CD8-positive, alpha-beta memory T cell (primary cell): ENCODE results near the gene SERGEF. TPM values are rescaled to one million over a fixed set of nuclear protein-coding genes. Genes with fewer than 3 reads are reported as not detected.

Experiments
- CTCF ChIA-PET: fragments of 350-600 bp; sonication (Branson Sonifier 250); formaldehyde crosslinking; loops from one replicate; lab custom pipeline; 2021; ENCODE audit warnings: antibody characterized with exemption; lab: Charles Lee
- POLR2A ChIA-PET: fragments of 350-600 bp; sonication (Branson Sonifier 250); formaldehyde crosslinking; loops from one replicate; lab custom pipeline; 2021; ENCODE audit warnings: antibody characterized with exemption; lab: Charles Lee
- DNase-seq, 5 donors: peaks; one replicate each; pipeline versions ENCODE4 v3.0.0 to v3.0.0-alpha.2; 2020 to 2022; ENCODE audit warnings: mixed read lengths in 1 of 5
- H3K27ac ChIP-seq: one replicate; pipeline ENCODE4 v1.7.0; 2013; ENCODE audit warnings: low read depth, mild to moderate bottlenecking, low read length, moderate library complexity
- H3K27me3 ChIP-seq: 2 replicates; pipeline ENCODE4 v1.7.0; 2013; ENCODE audit warnings: low read length, mild to moderate bottlenecking; ENCODE audit not compliant: insufficient read depth, poor library complexity, severe bottlenecking
- H3K36me3 ChIP-seq: 2 replicates; pipeline ENCODE4 v1.7.0; 2013; ENCODE audit warnings: mild to moderate bottlenecking, low read length, moderate library complexity; ENCODE audit not compliant: insufficient read depth
- H3K4me1 ChIP-seq: 2 replicates; pipeline ENCODE4 v1.7.0; 2013; ENCODE audit warnings: mild to moderate bottlenecking, low read length, moderate library complexity; ENCODE audit not compliant: insufficient read depth
- H3K4me3 ChIP-seq: 2 replicates; pipeline ENCODE4 v1.7.0; 2013; ENCODE audit warnings: mild to moderate bottlenecking, low read length
- H3K9me3 ChIP-seq: 2 replicates; pipeline ENCODE4 v1.7.0; 2013; ENCODE audit warnings: mild to moderate bottlenecking, low read length
- H3K27ac Mint-ChIP-seq, 8 donors: one replicate each; pipeline ENCODE4 v1.8.0; 2020 to 2021; ENCODE audit warnings: mixed read lengths in 8 of 8, mild to moderate bottlenecking in 6 of 8, inconsistent platforms in 3 of 8, moderate library complexity in 3 of 8
- H3K27me3 Mint-ChIP-seq, 2 donors: one replicate each; pipeline ENCODE4 v1.8.0; 2020 to 2021; ENCODE audit warnings: mixed read lengths in 2 of 2, mild to moderate bottlenecking in 1 of 2, moderate library complexity in 1 of 2
- H3K36me3 Mint-ChIP-seq, 3 donors: one replicate each; pipeline ENCODE4 v1.8.0; 2020 to 2021; ENCODE audit warnings: mixed read lengths in 3 of 3, inconsistent platforms in 1 of 3, mild to moderate bottlenecking in 1 of 3
- H3K4me1 Mint-ChIP-seq, 3 donors: one replicate each; pipeline ENCODE4 v1.8.0; 2020 to 2021; ENCODE audit warnings: mixed read lengths in 3 of 3, inconsistent platforms in 1 of 3, mild to moderate bottlenecking in 1 of 3
- H3K4me3 Mint-ChIP-seq, 7 donors: one replicate each; pipeline ENCODE4 v1.8.0; 2020 to 2021; ENCODE audit warnings: mixed read lengths in 7 of 7, mild to moderate bottlenecking in 6 of 7, moderate library complexity in 4 of 7, inconsistent platforms in 2 of 7
- H3K9me3 Mint-ChIP-seq, 5 donors: one replicate each; pipeline ENCODE4 v1.8.0; 2020 to 2022; ENCODE audit warnings: mixed read lengths in 5 of 5, mild to moderate bottlenecking in 3 of 5, moderate library complexity in 2 of 5, inconsistent platforms in 1 of 5
- polyA plus RNA-seq: library from polyadenylated mRNA; unstranded; fragments of 300-500 nt; fragmentation: Illumina TruSeq; gene quantifications from one replicate; pipeline ENCODE4 v1.2.3, GENCODE V29; 2021
- total RNA-seq, 2 experiments: library from RNA; stranded (reverse); gene quantifications; one replicate each; pipeline ENCODE4 v1.2.3, GENCODE V29; 2021

The SERGEF gene
- total and polyA plus RNA-seq, 3 experiments from 2014 or later = 30.0 to 69.3 (median 34.5) TPM

DNA sequence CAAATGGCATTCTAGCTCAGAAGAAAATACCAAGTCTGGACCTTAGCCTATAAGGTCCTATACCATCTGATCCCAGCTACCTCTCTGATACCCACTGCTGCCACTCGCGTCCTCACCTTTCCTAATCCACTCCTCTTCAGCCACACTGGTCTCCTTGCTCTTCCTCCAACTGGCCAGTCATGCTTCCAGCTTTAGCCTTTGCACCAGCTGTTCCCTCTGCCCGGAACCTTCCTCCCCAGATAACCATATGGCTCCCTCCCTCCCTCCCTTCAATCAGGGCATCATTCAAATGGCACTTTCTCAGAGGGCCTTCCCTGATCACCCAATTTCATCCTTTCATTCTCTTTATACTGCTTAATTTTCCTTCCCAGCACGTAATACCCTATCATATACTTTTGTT is 210.4 kb downstream of the SERGEF start:
- H3K9me3 Mint-ChIP-seq = no peaks in the 10 kb centered on the region
- no peak overlapping the region for H3K4me3 Mint-ChIP-seq
- CTCF ChIA-PET = no interaction called here

DNA sequence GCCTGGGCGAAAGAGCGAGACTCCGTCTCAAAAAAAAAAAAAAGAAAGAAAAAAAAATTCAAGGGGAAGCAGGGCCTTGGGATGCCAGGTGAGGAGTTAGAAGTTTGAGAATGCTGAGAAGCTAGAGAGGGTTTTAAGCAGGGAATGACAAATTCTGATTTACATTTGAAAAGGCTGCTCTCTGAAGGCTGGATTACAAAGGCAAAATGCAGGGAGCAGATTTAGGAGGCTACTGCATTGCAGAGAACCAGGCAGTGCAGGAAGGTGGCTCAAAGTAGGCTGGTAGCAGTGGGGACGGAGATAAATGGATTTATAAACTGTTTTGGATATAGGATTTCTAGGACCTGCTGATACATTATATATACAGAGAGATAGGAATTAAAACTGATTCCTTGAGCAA is 211.7 kb downstream of the SERGEF start:
- no peak overlapping the region for H3K27ac Mint-ChIP-seq
- Histone ChIP-seq H3K27me3 (no peaks in the 10 kb centered on the region), H3K9me3 (no peaks in the 10 kb centered on the region), H3K36me3 (no peaks in the 10 kb centered on the region), H3K4me1 (no peaks in the 10 kb centered on the region), H3K27ac (no peak overlapping the region), H3K4me3 (no peak overlapping the region)
- no peak for DNase-seq
- ChIA-PET POLR2A (no interaction called here), CTCF (no interaction called here)
- H3K4me3 Mint-ChIP-seq = no peak overlapping the region
- no peaks in the 10 kb centered on the region for H3K27me3 Mint-ChIP-seq
- H3K9me3 Mint-ChIP-seq = no peaks in the 10 kb centered on the region
- H3K36me3 Mint-ChIP-seq = peaks cover 3 to 24% (median 12%) of the 10 kb centered on the region in 3 donors
- H3K4me1 Mint-ChIP-seq = no peaks in the 10 kb centered on the region

More for the DNA sequence above, 210.4 kb downstream of the SERGEF start:
- H3K36me3 Mint-ChIP-seq = peaks cover 9 to 23% (median 14%) of the 10 kb centered on the region in 3 donors
- no peak overlapping the region for H3K4me3 ChIP-seq
- POLR2A ChIA-PET = no interaction called here
- no peaks in the 10 kb centered on the region for H3K27me3 Mint-ChIP-seq
- no peak overlapping the region for H3K27ac Mint-ChIP-seq
- no peaks in the 10 kb centered on the region for H3K4me1 Mint-ChIP-seq
- no peak for DNase-seq
- no peak overlapping the region for H3K27ac ChIP-seq
- no peaks in the 10 kb centered on the region for H3K27me3 ChIP-seq
- H3K4me1 ChIP-seq = no peaks in the 10 kb centered on the region
- H3K9me3 ChIP-seq = no peaks in the 10 kb centered on the region
- no peaks in the 10 kb centered on the region for H3K36me3 ChIP-seq

DNA sequence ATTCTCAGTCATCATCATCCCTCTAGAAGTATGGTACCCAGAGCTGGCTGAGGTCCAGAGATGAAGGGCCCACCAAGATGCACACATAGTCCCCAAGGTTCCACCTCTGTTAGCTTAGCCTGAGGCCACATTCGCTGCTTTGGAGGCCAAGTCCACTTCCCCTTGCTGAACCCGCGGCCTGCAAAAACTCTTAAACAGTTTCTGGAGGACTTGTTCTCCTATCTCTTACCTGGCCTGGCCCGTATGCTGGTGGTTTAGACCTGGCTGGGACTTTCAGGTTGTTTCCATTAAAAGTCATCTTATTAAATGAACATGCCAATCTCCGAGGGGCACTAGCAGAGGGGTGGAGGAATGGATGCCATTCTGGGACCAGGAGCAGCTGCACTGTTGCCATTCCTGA is 213.7 kb downstream of the SERGEF start:
- Histone ChIP-seq H3K36me3 (no peaks in the 10 kb centered on the region), H3K4me3 (no peak overlapping the region), H3K27me3 (no peaks in the 10 kb centered on the region), H3K27ac (no peak overlapping the region), H3K4me1 (no peaks in the 10 kb centered on the region), H3K9me3 (no peaks in the 10 kb centered on the region)
- H3K27ac Mint-ChIP-seq = no peak overlapping the region
- H3K36me3 Mint-ChIP-seq = peaks cover 3 to 22% (median 12%) of the 10 kb centered on the region in 3 donors
- no peaks in the 10 kb centered on the region for H3K4me1 Mint-ChIP-seq
- no peak for DNase-seq
- CTCF ChIA-PET = no interaction called here
- H3K9me3 Mint-ChIP-seq = no peaks in the 10 kb centered on the region
- H3K4me3 Mint-ChIP-seq = no peak overlapping the region
- no peaks in the 10 kb centered on the region for H3K27me3 Mint-ChIP-seq
- POLR2A ChIA-PET = no interaction called here

DNA sequence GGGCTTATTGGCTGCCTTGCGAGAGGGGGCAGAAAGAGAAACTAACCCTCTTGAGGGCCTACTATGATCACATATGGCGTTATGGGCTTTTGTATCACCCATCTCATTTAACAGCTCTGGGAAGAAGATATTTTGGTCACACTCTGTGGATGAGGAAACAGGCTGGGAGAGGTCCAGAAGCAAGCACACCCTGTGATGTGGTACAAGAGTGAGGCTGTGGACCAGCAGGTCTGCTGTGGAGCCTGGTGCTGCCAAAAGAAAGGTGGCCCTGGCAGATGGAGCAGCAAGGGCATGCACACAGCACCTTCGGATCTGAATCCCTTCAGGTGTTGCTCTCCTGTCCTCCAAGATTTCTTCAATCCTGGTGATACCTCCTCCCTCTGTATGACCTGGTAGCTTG is 214.1 kb downstream of the SERGEF start:
- H3K27ac Mint-ChIP-seq = no peak overlapping the region
- no peaks in the 10 kb centered on the region for H3K4me1 Mint-ChIP-seq
- H3K4me3 Mint-ChIP-seq = no peak overlapping the region
- H3K27me3 Mint-ChIP-seq = no peaks in the 10 kb centered on the region
- no peak for DNase-seq
- Histone ChIP-seq H3K9me3 (no peaks in the 10 kb centered on the region), H3K27ac (no peak overlapping the region), H3K36me3 (no peaks in the 10 kb centered on the region), H3K4me3 (no peak overlapping the region), H3K27me3 (no peaks in the 10 kb centered on the region), H3K4me1 (no peaks in the 10 kb centered on the region)
- no peaks in the 10 kb centered on the region for H3K9me3 Mint-ChIP-seq
- CTCF ChIA-PET = no interaction called here
- peaks cover 3 to 22% (median 12%) of the 10 kb centered on the region in 3 donors for H3K36me3 Mint-ChIP-seq
- POLR2A ChIA-PET = no interaction called here

DNA sequence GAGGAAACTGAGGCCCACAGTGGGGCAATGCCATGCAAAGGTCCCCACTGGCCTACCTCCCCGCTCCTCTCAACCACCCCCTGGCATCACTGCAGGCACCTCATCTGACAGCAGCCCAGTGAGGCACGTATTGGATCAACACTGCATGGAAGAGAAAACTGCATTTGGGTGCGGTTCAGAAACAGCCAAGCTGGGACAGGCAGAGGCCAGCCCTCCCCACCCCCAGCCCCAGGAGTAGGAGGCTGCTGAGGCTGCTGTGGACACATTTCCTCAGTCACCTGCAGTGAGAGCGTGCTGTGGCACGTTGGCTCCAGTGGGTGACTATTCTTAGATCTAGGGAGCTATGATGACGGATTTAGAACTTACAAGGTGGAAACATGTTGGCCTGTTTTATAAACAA is 214.6 kb downstream of the SERGEF start:
- no peaks in the 10 kb centered on the region for H3K4me1 Mint-ChIP-seq
- Histone ChIP-seq H3K36me3 (no peaks in the 10 kb centered on the region), H3K4me3 (no peak overlapping the region), H3K4me1 (no peaks in the 10 kb centered on the region), H3K27ac (no peak overlapping the region), H3K27me3 (no peaks in the 10 kb centered on the region), H3K9me3 (no peaks in the 10 kb centered on the region)
- no peak overlapping the region for H3K4me3 Mint-ChIP-seq
- ChIA-PET POLR2A (no interaction called here), CTCF (no interaction called here)
- peaks cover 3 to 22% (median 12%) of the 10 kb centered on the region in 3 donors for H3K36me3 Mint-ChIP-seq
- no peak overlapping the region for H3K27ac Mint-ChIP-seq
- no peak for DNase-seq
- no peaks in the 10 kb centered on the region for H3K27me3 Mint-ChIP-seq
- H3K9me3 Mint-ChIP-seq = no peaks in the 10 kb centered on the region

DNA sequence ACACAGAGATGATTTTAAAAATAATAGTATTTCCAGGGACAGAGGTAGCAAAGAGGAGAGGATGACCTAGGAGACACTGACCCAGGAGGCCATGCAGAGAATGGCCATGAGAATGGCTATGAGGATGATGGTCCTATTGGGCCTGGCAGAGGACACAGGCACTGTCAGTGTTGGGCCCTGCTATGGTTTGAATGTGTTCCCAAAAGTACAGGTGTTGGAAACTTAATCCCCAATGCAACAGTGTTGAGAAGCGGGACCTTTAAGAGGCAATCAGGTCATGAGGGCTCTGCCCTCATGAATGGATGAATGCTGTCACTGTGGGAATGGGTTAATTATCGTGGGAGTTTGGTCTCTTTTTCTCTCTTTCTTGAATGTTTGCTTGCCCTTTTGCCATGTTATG is 216.7 kb downstream of the SERGEF start:
- H3K27ac ChIP-seq = no peak overlapping the region
- ChIA-PET POLR2A (no interaction called here), CTCF (no interaction called here)
- no peaks in the 10 kb centered on the region for H3K9me3 ChIP-seq
- no peaks in the 10 kb centered on the region for H3K27me3 Mint-ChIP-seq
- H3K4me3 ChIP-seq = no peak overlapping the region
- no peaks in the 10 kb centered on the region for H3K4me1 ChIP-seq
- H3K27me3 ChIP-seq = no peaks in the 10 kb centered on the region
- peaks cover 3 to 22% (median 9%) of the 10 kb centered on the region in 3 donors for H3K36me3 Mint-ChIP-seq
- no peak overlapping the region for H3K27ac Mint-ChIP-seq
- no peaks in the 10 kb centered on the region for H3K9me3 Mint-ChIP-seq
- H3K36me3 ChIP-seq = no peaks in the 10 kb centered on the region
- no peak for DNase-seq
- no peak overlapping the region for H3K4me3 Mint-ChIP-seq
- H3K4me1 Mint-ChIP-seq = no peaks in the 10 kb centered on the region

DNA sequence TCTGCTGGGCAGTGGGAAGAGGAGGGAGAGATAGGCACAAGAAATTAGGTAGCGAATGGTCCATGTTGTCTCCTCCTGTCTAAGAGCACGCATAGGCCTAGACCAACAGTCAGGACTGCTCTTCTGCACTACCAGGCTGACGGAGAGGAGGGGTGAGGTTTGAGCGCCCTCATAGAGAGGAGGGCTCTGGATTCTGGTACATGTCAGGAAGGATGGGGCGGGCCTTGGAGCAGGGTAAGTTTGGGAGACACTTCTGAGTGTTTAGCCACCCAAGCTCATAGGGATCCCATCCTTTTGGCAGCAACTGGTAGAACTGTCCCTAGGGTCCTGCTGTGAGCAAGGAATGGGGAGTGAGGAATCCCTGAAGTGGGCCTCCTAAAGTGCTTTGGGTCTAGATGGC is 217.9 kb downstream of the SERGEF start:
- no peak overlapping the region for H3K4me3 ChIP-seq
- DNase-seq = no peak
- ChIA-PET CTCF (no interaction called here), POLR2A (no interaction called here)
- Mint-ChIP-seq H3K36me3 (peaks cover 5 to 17% (median 6%) of the 10 kb centered on the region in 3 donors), H3K27ac (no peak overlapping the region), H3K4me1 (no peaks in the 10 kb centered on the region), H3K27me3 (no peaks in the 10 kb centered on the region), H3K4me3 (no peak overlapping the region), H3K9me3 (no peaks in the 10 kb centered on the region)
- no peak overlapping the region for H3K27ac ChIP-seq
- H3K27me3 ChIP-seq = no peaks in the 10 kb centered on the region
- H3K36me3 ChIP-seq = no peaks in the 10 kb centered on the region
- H3K9me3 ChIP-seq = no peaks in the 10 kb centered on the region
- no peaks in the 10 kb centered on the region for H3K4me1 ChIP-seq

DNA sequence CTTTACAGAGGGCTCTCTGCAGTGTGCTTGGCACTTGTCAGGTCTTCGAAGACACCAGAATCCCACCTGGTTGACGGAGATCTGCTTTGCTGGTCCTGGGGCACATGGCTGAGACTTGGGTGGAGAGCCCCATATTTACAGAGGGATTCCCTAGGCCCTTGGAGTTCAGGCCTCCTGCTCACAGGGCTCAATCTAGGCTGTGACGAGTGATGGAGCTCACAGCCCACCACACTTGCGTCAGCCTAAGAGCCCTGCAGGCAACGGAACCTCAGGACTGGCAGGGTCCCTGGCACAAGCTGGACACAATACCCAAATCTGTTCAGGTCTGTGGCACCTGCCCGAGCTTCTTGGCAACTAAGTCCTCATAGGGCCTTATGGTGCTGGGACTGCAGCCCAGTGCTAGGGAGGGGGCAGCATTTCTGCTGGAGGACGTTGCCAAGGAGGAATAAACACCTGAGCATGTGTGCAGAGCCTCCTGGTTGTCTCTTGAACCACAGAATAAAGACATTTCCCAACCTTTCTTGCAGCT is 219.1 kb downstream of the SERGEF start:
- DNase-seq = no peak
- Histone ChIP-seq H3K9me3 (no peaks in the 10 kb centered on the region), H3K4me1 (no peaks in the 10 kb centered on the region), H3K27ac (no peak overlapping the region), H3K27me3 (no peaks in the 10 kb centered on the region), H3K36me3 (peaks cover 4% of the 10 kb centered on the region), H3K4me3 (no peak overlapping the region)
- ChIA-PET POLR2A (no interaction called here), CTCF (no interaction called here)
- H3K36me3 Mint-ChIP-seq = peaks cover 4 to 14% (median 8%) of the 10 kb centered on the region in 3 donors
- no peaks in the 10 kb centered on the region for H3K4me1 Mint-ChIP-seq
- H3K4me3 Mint-ChIP-seq = no peak overlapping the region
- peaks cover 0 to 1% (median 0%) of the 10 kb centered on the region in 5 donors for H3K9me3 Mint-ChIP-seq
- no peaks in the 10 kb centered on the region for H3K27me3 Mint-ChIP-seq
- H3K27ac Mint-ChIP-seq = no peak overlapping the region
